MM.1S (cell line): ENCODE results near the gene RPL27A.

Source experiments
- EZH2 ChIP-seq: fragments of 300-600 bp; sonication (generic); optimal IDR thresholded peaks from 2 replicates; pipeline ENCODE3; 2017; ENCODE audit warnings: low read depth, mild to moderate bottlenecking, antibody characterized with exemption, low read length, mixed read lengths
- EZH2phosphoT487 ChIP-seq: fragments of 300-600 bp; sonication (generic); IDR thresholded peaks from 2 replicates; pipeline ENCODE4 v1.6.1; 2018; ENCODE audit warnings: antibody characterized with exemption, low read length
- TF ChIP-seq, protein P1 (sequence below): fragments of 300-600 bp; sonication (generic); IDR thresholded peaks from 2 replicates; pipeline ENCODE4 v1.5.1; 2016; ENCODE audit warnings: antibody characterized with exemption, low read length, mixed read lengths

DNA sequence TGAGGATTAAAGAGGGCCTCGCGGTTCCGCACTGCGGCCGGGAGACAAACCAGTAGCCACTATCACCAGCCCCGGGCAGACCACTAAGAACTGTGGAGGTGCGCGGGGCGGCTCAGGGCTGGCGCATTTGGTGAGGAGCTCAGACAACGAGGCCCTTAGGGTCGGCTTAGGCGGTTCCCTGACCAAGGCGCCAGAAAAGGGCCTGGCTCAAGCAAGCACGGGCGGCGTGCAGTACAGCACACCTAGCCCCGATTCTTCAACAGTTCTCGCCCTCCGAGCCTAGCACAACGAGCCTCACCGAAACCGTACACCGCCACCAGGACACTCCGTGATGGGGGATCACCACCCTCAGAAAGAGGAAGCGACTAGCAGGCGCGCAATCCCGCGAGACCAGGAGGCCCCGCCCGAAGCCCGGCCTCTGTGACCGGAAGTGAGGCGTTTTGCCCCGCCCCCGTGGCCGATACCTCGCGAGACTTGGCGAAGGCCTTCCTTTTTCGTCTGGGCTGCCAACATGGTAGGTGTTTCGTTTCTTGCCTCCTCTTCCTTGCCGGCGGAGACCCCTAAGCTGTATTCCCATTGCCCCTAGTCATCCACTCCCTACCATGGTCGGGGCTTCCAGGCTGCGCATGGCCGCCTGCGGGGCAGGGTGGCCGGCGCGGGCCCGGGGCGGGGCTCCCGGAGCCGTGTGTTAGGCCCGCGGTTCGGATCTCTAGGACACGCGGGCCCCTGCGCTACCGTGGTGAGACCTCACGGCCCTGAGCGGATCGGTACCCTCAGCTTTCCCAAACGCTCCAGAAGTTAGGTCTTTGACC lies at the start of gene RPL27A, which contains the start of gene TRIM66:
- TF ChIP-seq, protein P1, sequence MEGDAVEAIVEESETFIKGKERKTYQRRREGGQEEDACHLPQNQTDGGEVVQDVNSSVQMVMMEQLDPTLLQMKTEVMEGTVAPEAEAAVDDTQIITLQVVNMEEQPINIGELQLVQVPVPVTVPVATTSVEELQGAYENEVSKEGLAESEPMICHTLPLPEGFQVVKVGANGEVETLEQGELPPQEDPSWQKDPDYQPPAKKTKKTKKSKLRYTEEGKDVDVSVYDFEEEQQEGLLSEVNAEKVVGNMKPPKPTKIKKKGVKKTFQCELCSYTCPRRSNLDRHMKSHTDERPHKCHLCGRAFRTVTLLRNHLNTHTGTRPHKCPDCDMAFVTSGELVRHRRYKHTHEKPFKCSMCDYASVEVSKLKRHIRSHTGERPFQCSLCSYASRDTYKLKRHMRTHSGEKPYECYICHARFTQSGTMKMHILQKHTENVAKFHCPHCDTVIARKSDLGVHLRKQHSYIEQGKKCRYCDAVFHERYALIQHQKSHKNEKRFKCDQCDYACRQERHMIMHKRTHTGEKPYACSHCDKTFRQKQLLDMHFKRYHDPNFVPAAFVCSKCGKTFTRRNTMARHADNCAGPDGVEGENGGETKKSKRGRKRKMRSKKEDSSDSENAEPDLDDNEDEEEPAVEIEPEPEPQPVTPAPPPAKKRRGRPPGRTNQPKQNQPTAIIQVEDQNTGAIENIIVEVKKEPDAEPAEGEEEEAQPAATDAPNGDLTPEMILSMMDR, result no peak
- TF ChIP-seq EZH2 (no peak), EZH2phosphoT487 (no peak)
